ENCODE measurements around the gene AAK1.
A peak's percentile ranks its signal among the peaks of the same experiment; 100 is the strongest.

AAK1 gene

DNA sequence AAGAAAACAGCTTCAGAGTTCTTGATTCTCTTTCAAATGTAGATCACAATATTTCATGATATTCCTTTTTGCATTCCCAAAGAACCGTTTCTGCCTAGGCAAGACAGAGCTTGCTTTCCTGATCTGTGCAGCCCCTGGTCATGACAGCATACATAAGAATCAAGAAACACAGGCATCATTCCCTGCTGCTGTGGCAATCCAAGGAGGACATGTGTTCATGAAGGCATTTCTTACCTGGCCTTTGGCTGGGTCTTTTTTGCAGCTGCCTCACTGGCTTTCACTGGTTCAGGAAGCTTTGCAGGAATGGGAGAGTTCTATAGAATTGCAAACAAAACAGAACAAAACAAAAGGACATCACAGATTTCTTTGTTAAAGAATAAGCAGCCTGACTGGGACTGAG is 118.7 kb downstream of the AAK1 start:
- no peak for DNase-seq

DNA sequence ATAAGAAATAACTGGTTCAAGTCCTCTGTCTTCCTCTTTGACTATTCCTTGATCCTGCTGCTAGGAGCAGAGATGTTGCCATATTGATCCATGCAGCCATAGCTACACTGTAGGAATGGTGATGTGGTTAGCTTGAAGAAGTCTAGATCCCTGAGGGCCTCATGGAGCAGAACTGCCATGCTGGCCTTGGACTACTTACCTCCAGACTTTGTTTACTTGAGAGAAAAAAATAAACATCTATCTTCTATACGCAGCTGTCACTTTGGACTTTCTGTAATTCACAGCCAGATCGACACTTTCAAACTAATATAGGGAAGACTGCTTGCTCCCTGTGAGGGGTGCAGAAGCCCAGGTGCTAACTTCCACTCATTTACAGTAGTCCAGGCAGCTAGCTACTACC is 121.8 kb downstream of the AAK1 start:
- no peak for DNase-seq

DNA sequence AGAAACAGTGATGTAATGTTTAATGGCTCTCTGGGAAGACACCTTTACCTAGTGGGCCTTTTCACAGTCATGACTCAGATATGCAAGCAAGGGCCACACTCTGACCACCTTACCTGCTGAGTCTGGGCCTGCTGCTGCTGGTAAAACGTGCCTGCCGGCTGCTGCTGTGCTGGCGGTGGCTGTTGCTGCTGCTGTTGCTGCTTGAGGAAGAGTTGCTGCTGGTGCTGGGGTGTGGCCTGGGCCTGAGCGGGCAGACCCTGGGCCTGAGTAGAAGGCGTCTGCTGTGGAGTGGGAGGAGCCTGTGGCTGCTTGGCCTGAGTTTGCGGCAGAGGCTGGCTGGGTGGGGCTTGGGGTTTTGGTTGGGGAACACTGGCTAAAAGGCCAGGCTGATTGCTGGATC is 124.7 kb downstream of the AAK1 start:
- DNase-seq = no peak

DNA sequence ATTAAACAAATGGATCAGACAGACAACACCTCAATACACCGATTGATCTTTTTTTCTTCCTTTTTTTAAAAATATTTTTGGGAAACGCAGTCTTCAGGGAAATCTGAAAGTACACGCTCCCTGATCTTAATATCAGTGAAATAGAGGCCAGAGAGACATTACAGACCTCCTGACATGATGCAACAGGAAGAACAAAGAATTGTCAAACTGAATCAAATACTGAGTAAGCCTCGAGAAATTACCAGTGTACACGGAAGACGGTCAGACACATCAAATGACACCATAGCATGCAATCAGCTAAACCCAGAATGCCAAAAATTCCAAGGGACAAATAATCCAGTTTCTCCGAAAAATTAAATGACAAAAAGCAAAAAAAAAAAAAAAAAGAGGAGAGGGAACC is 126.1 kb downstream of the AAK1 start:
- DNase-seq = no peak

DNA sequence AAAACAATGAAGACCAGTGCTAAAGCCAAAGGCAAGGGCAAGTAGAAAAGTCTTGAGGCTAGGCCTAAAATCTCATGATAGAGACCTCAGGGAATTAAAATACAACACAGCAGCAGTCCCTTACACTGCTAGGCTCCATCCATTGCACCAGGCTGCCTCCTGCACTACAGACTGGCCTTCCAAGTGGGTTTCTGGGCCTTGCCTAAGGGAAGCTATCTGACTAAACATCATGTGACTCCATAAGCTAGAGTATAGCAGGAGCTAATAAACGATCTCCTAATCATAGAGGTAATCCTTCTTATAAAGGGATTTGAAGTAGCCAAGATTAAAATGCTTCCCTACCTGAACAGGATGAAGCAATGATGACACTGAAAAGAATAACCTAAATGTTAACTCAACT is 128.7 kb downstream of the AAK1 start:
- DNase-seq = no peak

DNA sequence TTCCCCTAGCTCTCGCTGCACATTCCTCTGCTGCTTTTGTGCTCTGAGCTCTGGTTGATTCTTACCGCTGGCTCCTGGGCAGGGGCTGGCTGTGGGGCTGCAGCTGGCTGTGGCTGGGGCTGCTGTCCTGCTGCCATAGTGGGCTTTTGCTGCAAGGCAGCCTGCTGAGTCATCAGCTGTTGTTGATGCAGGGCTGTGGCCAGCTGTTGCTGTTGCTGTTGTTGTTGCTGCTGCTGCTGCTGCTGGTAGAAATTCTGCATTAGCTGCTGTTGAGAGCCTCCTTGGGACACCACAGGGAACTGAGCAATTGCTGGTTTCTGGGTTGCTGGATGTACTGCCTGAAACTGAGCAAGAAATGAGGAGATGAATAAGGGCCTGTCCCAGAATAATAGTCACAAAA is 129.1 kb downstream of the AAK1 start:
- no peak for DNase-seq

- DNase-seq = no peak
These were observed 131.1 kb downstream of the AAK1 start for GRCh38 chr2:69512446-69512845.

- no peak for DNase-seq
These were observed 133.3 kb downstream of the AAK1 start for GRCh38 chr2:69510204-69510603.

DNA sequence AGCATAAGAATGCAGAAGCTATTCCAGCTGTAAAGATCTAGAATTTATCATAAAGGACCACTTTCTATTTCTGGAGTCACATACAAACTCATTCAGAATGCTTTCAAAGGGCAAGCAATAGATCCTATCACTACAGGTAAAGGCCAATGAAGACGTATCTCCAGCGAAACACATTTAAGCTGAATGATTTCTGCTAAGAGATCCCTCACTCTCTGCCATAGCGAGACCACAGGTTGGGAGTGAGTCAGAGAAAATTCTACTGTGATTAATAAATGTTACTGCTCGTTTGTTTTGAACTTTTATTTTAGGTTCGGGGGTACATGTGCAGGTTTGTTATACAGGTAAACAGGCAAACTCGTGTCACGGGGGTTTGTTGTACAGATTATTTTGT is 133.8 kb downstream of the AAK1 start:
- no peak for DNase-seq

DNA sequence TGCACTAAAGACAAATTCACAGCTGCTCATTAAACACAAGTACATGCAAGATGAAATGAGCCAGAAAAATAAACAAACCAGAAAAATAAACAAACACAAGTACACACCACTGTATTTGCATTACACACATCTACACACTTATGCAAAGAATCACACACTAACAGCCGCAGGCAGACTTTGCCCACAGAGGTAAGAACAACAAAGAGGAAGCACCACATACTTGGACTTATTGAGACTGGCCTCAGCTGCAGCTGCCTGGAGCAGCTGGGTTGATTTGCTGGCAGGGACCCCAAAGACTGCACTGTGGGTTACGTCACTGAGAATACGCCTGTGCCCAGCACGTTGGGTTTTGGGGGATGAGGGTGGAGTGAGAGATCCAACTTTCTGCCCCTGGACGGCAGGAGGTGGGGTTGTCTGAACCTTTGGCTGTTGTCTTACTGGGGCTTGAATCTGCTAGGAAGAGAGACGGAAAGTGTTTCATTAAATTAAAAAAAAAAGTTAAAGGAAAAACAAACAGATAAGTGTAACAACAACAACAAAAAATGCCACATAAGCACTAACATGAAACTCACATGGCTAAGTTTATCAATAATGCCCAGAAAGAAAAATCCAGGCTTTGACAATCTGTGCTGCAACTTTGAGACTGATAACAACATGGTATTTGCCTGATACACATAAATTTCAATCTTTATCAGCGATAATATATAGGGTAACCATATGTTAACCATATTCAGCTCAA is 134.4 kb downstream of the AAK1 start:
- no peak for DNase-seq

GRCh38 chr2:69505710-69506109 is 137.8 kb downstream of the AAK1 start:
- no peak for DNase-seq

- no peak for DNase-seq
These were observed 142.2 kb downstream of the AAK1 start for GRCh38 chr2:69501301-69501700.

GRCh38 chr2:69499966-69500365 is 143.6 kb downstream of the AAK1 start:
- peak; percentile 24 for DNase-seq

GRCh38 chr2:69499242-69499641 is 144.3 kb downstream of the AAK1 start:
- DNase-seq = no peak

DNA sequence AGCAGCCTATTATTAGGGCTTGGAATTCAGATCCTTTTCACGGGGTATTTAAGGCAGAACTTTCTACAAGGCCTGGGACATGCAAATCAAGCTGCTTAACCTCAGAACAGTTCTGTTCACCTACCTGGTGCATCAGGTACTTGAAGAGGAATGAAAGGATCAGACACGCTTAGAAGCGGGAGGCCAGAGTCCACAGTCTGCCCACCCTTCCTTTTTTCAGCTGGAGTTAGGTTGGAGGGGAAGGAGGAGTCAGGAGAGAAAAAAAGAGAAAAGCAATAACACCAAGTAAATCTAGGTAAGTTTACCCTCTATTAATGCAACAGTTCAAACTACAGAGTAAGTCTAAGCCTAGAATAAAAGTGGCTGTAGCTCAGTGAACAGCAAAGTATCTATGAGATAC is 147.7 kb downstream of the AAK1 start:
- DNase-seq = no peak

- no peak for DNase-seq
These were observed 148.5 kb downstream of the AAK1 start for GRCh38 chr2:69495008-69495407.

GRCh38 chr2:69494126-69494525 is 149.4 kb downstream of the AAK1 start:
- no peak for DNase-seq

- no peak for DNase-seq
These were observed 150.3 kb downstream of the AAK1 start for GRCh38 chr2:69493268-69493667.

DNA sequence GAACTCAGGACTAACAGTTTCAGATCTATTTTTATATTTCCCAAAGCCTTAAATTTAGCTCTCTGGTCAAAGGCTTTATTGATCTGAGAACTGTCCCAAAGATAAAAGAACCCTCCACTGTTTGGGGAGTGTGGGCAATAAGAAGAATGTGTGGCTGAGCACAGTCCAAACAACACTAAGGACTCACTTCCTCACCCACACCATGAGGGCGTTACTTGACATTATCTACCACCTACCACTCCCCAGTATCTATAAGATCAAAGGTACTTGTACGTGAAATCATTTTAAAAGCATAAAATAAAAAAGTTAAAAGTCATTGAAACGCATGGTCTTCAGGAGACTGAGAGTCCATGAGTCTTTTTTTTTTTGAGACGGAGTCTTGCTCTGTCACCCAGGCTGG is 151.7 kb downstream of the AAK1 start:
- DNase-seq = no peak

GRCh38 chr2:69490486-69490885 is 153.1 kb downstream of the AAK1 start:
- peak; percentile 17 for DNase-seq

DNA sequence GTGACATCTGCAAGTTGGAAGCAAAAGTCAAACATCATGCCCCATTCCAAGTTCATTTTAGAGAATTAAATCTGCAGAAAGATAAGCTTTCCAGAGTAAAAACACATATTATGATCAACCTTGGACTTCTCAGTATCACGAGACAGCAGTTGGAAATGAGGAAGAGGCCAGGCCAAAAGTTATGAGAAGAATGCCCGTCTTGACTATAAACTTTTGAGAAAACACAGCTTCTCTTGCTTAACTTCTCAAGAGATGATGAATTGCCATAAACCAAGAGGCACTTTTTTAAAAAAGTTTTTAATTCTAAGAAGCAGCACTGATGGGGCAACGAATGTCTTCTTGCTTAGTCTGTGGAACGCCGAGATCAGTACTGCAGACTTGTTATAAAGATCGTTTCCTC is 153.7 kb downstream of the AAK1 start:
- DNase-seq = no peak

DNA sequence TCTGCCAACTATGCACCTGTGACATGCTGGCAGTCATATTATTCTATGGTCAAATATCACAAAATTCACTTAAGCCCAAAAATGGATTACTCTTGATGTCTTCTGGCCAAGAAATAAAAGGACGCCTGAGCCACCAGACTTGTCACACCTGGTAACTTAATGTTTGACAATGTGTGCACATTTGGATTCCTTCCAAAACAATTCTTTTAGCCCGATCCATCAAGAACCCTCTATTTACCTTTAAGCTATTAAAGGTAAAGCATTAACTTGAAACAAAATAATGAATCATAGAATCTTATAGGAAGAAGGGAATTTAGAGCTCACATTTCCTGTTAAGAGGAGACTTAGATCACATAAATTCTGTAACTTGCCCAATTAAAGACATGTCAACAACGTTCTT is 159.8 kb downstream of the AAK1 start:
- no peak for DNase-seq

GRCh38 chr2:69483024-69483423 is 160.5 kb downstream of the AAK1 start:
- no peak for DNase-seq

GRCh38 chr2:69482471-69482870 is 161.1 kb downstream of the AAK1 start:
- no peak for DNase-seq

GRCh38 chr2:69481421-69481820 is 162.1 kb downstream of the AAK1 start:
- no peak for DNase-seq

DNA sequence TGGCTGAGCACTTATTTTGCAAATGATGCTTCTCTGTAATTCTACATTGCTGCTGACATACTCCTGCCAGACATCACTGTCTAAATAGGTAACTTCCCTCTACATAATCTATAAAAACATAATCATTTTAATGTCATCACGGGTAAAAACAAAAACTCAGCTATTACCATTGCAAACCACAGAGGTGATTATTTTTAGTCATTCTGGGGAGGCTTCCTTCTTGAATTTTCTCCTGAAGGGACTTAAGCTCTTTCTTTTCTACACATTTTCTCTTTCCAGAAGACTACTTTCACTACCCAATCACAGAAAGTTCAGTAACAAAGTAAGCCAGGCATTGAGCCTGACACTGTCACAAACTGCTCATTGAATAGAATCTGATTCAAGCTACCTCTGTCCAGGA is 165.9 kb downstream of the AAK1 start:
- no peak for DNase-seq

Measured in CD4-positive, alpha-beta T cell treated with Interleukin-17A for 4 hours (primary cell).